ENCODE measurements around the gene UGT2A1.

GRCh38 chr4:69701696-69702095 is 48.6 kb upstream of the UGT2A1 start:
- TF ChIP-seq CTCF (IDR thresholded peaks at IDR 0.05; ENCODE audit: poor library complexity, severe bottlenecking) (no peak), EP300 (conservative IDR thresholded peaks at IDR 0.05; ENCODE audit: poor library complexity, severe bottlenecking) (no peak), SMC3 (conservative IDR thresholded peaks at IDR 0.05; ENCODE audit: poor library complexity) (no peak), POLR2AphosphoS5 (IDR thresholded peaks at IDR 0.05) (no peak), REST (IDR thresholded peaks at IDR 0.05; ENCODE audit: borderline replicate concordance) (no peak)
